ENCODE results near the gene TRMT1.

DNA sequence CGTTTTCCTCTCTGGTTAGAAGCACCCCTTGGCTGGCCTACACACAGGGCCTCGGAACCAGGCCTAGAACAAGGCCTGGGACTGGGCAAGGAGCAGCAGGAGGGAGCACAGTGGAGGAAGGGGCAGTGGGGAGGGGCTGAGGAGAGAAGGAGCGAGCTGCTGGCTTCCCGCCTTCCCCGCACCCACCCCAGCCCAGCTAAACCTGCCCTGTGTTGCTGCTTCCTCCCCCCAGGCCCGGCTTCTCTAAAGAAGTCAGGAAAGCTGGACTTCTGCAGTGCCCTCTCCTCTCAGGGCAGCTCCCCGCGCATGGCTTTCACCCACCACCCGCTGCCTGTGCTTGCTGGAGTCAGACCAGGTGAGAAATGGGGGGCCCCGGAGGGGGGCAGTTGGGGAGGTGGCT lies 38.2 kb downstream of the TRMT1 start:
- TF ChIP-seq, protein P1, sequence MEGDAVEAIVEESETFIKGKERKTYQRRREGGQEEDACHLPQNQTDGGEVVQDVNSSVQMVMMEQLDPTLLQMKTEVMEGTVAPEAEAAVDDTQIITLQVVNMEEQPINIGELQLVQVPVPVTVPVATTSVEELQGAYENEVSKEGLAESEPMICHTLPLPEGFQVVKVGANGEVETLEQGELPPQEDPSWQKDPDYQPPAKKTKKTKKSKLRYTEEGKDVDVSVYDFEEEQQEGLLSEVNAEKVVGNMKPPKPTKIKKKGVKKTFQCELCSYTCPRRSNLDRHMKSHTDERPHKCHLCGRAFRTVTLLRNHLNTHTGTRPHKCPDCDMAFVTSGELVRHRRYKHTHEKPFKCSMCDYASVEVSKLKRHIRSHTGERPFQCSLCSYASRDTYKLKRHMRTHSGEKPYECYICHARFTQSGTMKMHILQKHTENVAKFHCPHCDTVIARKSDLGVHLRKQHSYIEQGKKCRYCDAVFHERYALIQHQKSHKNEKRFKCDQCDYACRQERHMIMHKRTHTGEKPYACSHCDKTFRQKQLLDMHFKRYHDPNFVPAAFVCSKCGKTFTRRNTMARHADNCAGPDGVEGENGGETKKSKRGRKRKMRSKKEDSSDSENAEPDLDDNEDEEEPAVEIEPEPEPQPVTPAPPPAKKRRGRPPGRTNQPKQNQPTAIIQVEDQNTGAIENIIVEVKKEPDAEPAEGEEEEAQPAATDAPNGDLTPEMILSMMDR (conservative IDR thresholded peaks at IDR 0.05 in 1 of 2, IDR thresholded peaks at IDR 0.05 in 1 of 2; ENCODE audit: low read depth in 1 of 2, low read length in 2 of 2): no peak
- TF ChIP-seq EZH2 (IDR thresholded peaks at IDR 0.05; ENCODE audit: low read length, missing control alignments): no peak

All from fibroblast of lung (primary cell).